GM23338 (cell line): Measurements from ENCODE around the gene EGFL8.

Experiments
- CTCF ChIP-seq, 2 experiments: fragments of 200-600 bp in 1 of 2; sonication (generic) in 1 of 2; conservative IDR thresholded peaks; 2 replicates each; pipeline versions ENCODE4 v1.5.1 to v1.6.1; 2016 to 2017; ENCODE audit warnings: antibody characterized with exemption in 2 of 2, low read depth in 2 of 2, mild to moderate bottlenecking in 2 of 2, moderate library complexity in 1 of 2
- EZH2phosphoT487 ChIP-seq: fragments of 200-600 bp; sonication (generic); IDR thresholded peaks from one replicate; pipeline ENCODE4 v1.8.1; 2018; ENCODE audit warnings: antibody characterized with exemption; ENCODE audit not compliant: unreplicated experiment
- POLR2AphosphoS5 ChIP-seq: IDR thresholded peaks from 2 replicates; pipeline ENCODE4 v1.6.1; 2016; ENCODE audit warnings: antibody characterized with exemption, low read depth
- REST ChIP-seq: IDR thresholded peaks from one replicate; pipeline ENCODE4 v1.6.1; 2018; ENCODE audit warnings: antibody characterized with exemption; ENCODE audit not compliant: unreplicated experiment

GRCh38 chr6:32202186-32202585, 37.8 kb downstream of the EGFL8 start:
- no peak for TF ChIP-seq REST
- TF ChIP-seq EZH2phosphoT487 = no peak
- no peak for TF ChIP-seq CTCF (conservative IDR thresholded peaks at IDR 0.05; ENCODE audit: low read depth in 2 of 2)
- no peak for TF ChIP-seq POLR2AphosphoS5
